NCI-H2029 (cell line): ENCODE data around the gene CLTA.
"Not testable (repeated sequence)": the region's sequence is repeated elsewhere in the genome, so short reads cannot be mapped to it uniquely, and the experiment has no call there.

Experiments used
- DNase-seq: peaks from one replicate; lab custom pipeline; 2025; lab: John Stamatoyannopoulos, UW

The CLTA gene

GRCh38 chr9:36158122-36158521 lies 32.6 kb upstream of the CLTA start:
- DNase-seq, result no peak

- DNase-seq, result no peak
These were observed 31.8 kb upstream of the CLTA start for GRCh38 chr9:36158917-36159316.

GRCh38 chr9:36159509-36159908 lies 31.2 kb upstream of the CLTA start:
- DNase-seq, result not testable (repeated sequence)

- not testable (repeated sequence) for DNase-seq
These were observed 30.6 kb upstream of the CLTA start for GRCh38 chr9:36160126-36160525.

GRCh38 chr9:36161187-36161586 lies 29.5 kb upstream of the CLTA start:
- no peak for DNase-seq

- no peak for DNase-seq
These were observed 28.4 kb upstream of the CLTA start for GRCh38 chr9:36162211-36162738.

- DNase-seq, result no peak
These were observed 27.5 kb upstream of the CLTA start for GRCh38 chr9:36163049-36163785.

GRCh38 chr9:36163786-36164170 lies 26.9 kb upstream of the CLTA start:
- DNase-seq, result no peak

- DNase-seq, result no peak
These were observed 26.3 kb upstream of the CLTA start for GRCh38 chr9:36164372-36164771.

GRCh38 chr9:36164989-36165388 lies 25.7 kb upstream of the CLTA start:
- no peak for DNase-seq

GRCh38 chr9:36165826-36166167 lies 24.9 kb upstream of the CLTA start:
- DNase-seq, result no peak

- peak; percentile 75 for DNase-seq
These were observed 24.4 kb upstream of the CLTA start for GRCh38 chr9:36166168-36166927.

GRCh38 chr9:36169166-36169565 lies 21.6 kb upstream of the CLTA start, which contains the start of gene CCIN:
CCIN (plus strand) TSS chr9:36169388; CDS start chr9:36169503, 115 bp downstream.
- DNase-seq, result peak; percentile 19

GRCh38 chr9:36169708-36170107 lies 21.0 kb upstream of the CLTA start:
- no peak for DNase-seq

- DNase-seq, result no peak
These were observed 20.2 kb upstream of the CLTA start for GRCh38 chr9:36170531-36170930.

- no peak for DNase-seq
These were observed 16.9 kb upstream of the CLTA start for GRCh38 chr9:36173861-36174260.

- DNase-seq, result no peak
These were observed 16.4 kb upstream of the CLTA start for GRCh38 chr9:36174271-36174670.

GRCh38 chr9:36174731-36175130 lies 16.0 kb upstream of the CLTA start:
- no peak for DNase-seq

GRCh38 chr9:36175209-36175608 lies 15.5 kb upstream of the CLTA start:
- not testable (repeated sequence) for DNase-seq

- DNase-seq, result not testable (repeated sequence)
These were observed 14.2 kb upstream of the CLTA start for GRCh38 chr9:36176496-36176895.

GRCh38 chr9:36177571-36177970 lies 13.2 kb upstream of the CLTA start:
- DNase-seq, result no peak

GRCh38 chr9:36180243-36180642 lies 10.5 kb upstream of the CLTA start:
- not testable (repeated sequence) for DNase-seq

- DNase-seq, result no peak
These were observed 3.3 kb upstream of the CLTA start for GRCh38 chr9:36187414-36187813.
